Thyroid gland (tissue), 4 donors: ENCODE results near the gene SPR. TPM values are rescaled to one million over a fixed set of nuclear protein-coding genes. Genes with fewer than 3 reads are reported as not detected.
A peak's percentile ranks its signal among the peaks of the same experiment; 100 is the strongest.

Experiments used
- DNase-seq, 2 donors: peaks; one replicate each; pipeline ENCODE4 v3.0.0-alpha.2; 2019
- H3K27ac ChIP-seq, 3 donors: fragments of 200-600 bp; sonication (generic); 1 replicate in 2 of 3; 2 replicates in 1 of 3; pipeline ENCODE4 v1.5.1; 2016 to 2019; ENCODE audit warnings: mild to moderate bottlenecking in 1 of 3, moderate library complexity in 1 of 3
- H3K27me3 ChIP-seq: fragments of 200-600 bp; sonication (generic); one replicate; pipeline ENCODE4 v1.5.1; 2019
- H3K36me3 ChIP-seq, 2 donors: fragments of 200-600 bp; sonication (generic); one replicate each; pipeline ENCODE4 v1.5.1; 2016 to 2019
- H3K4me1 ChIP-seq, 2 donors: fragments of 200-600 bp; sonication (generic); one replicate each; pipeline ENCODE4 v1.5.1; 2017 to 2019
- H3K4me3 ChIP-seq, 3 donors: fragments of 200-600 bp; sonication (generic); replicated peaks in 1 of 3; 1 replicate in 2 of 3; 2 replicates in 1 of 3; pipeline ENCODE4 v1.5.1; 2016; ENCODE audit warnings: mild to moderate bottlenecking in 1 of 3
- H3K9me3 ChIP-seq: fragments of 200-600 bp; sonication (generic); one replicate; pipeline ENCODE4 v1.5.1; 2017
- CTCF ChIP-seq, 6 experiments: fragments of 200-600 bp in 3 of 6; fragments of 450-650 bp in 3 of 6; sonication (generic) in 3 of 6; IDR thresholded peaks; one replicate each; pipeline ENCODE4 v1.5.1; 2016 to 2019; ENCODE audit warnings: antibody characterized with exemption in 6 of 6, mild to moderate bottlenecking in 2 of 6, inconsistent platforms in 1 of 6, moderate library complexity in 1 of 6
- POLR2A ChIP-seq, 2 donors: fragments of 450-650 bp; IDR thresholded peaks; one replicate each; pipeline ENCODE4 v1.6.1; 2017; ENCODE audit warnings: antibody characterized with exemption in 2 of 2, mild to moderate bottlenecking in 2 of 2, moderate library complexity in 1 of 2
- WGBS, 2 donors: methylation state at CpG; one replicate each; pipeline ENCODE4 v1.1.5; 2017; 5-methylcytosine and 5-hydroxymethylcytosine counted together
- intact Hi-C: fragments of 100-400 bp; cut with DNase I; formaldehyde crosslinking; loops from one replicate; pipeline ENCODE4 v1.15.1; 2023
- total RNA-seq, 4 donors: library from RNA; depleted of rRNA; stranded (reverse); fragments of >200 nt; gene quantifications; one replicate each; pipeline ENCODE4 v1.2.3, GENCODE V29; 2016

Gene SPR
- total RNA-seq: 10 to 100 TPM; 29.4 to 83.0 (median 55.9) TPM

GRCh38 chr2:72887032-72887739 lies at the start of gene SPR:
SPR (plus strand) TSS chr2:72887408; CDS start chr2:72887433, 25 bp downstream.
- Histone ChIP-seq H3K4me3 (peak within 1 kb of the TSS; percentile 54 to 74 (median 57)), H3K9me3 (no peaks in the 10 kb centered on the region), H3K27me3 (no peaks in the 10 kb centered on the region), H3K27ac (peak within 1 kb of the TSS; percentile 60 to 94 (median 94)), H3K4me1 (peaks cover 14 to 17% of the 10 kb centered on the region in 2 donors), H3K36me3 (peaks cover 4 to 6% of the 10 kb centered on the region in 2 donors)
- TF ChIP-seq POLR2A (IDR thresholded peaks at IDR 0.05): peak in 1 of 2 donors; percentile 67
- no peak for TF ChIP-seq CTCF (IDR thresholded peaks at IDR 0.05)
- peak; percentile 84 to 85 for DNase-seq
- WGBS, 2 donors: 4% methylated on average over 11 of the region's 76 CpGs; no CpG with 5 or more reads in 1 of the 2 donors
- intact Hi-C loops: no loop called here

- Histone ChIP-seq H3K36me3 (no peaks in the 10 kb centered on the region), H3K4me1 (no peaks in the 10 kb centered on the region), H3K4me3 (no peak overlapping the region), H3K27ac (no peak overlapping the region), H3K27me3 (no peaks in the 10 kb centered on the region), H3K9me3 (no peaks in the 10 kb centered on the region)
- WGBS, 2 donors: 93 to 94% methylated on average over 2 of the region's 2 CpGs
- intact Hi-C loops: no loop called here
- DNase-seq: no peak
- TF ChIP-seq POLR2A (IDR thresholded peaks at IDR 0.05): no peak
- no peak for TF ChIP-seq CTCF (IDR thresholded peaks at IDR 0.05)
Observed at GRCh38 chr2:72840066-72840465, 47.1 kb upstream of the SPR start.

DNA sequence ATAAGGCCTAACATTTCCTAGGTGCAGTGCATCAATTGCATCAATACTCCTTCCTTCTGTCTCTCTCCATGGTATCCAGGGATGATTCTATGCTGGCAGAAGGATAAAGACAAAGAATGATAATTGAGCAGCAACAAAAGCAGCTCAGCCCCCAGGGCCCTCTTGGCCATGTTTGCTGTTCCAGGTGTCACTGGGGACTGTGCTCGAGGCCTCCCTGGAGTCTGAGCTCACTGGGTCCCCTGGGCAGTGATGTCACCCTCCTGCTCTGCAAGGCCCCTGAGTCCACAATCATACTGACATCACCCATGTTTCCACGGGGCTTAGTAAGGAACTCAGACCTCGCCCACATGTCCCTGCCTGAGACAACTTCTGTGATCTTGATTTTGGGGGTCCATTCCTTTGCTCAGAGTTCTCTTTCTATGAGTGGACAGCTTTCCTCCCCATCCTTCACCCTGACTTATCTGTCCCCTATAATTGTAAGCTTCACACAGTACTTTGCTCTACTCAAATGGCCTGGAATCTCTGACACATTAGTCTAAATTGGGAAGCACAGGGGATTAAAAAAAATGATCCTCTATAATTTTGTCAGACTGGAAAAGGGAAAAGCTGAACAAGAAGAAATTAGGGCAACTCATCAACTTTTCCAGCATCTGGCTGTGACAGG lies 45.6 kb upstream of the SPR start:
- no peak for DNase-seq
- Histone ChIP-seq H3K4me3 (no peak overlapping the region), H3K27me3 (no peaks in the 10 kb centered on the region), H3K9me3 (no peaks in the 10 kb centered on the region), H3K36me3 (no peaks in the 10 kb centered on the region), H3K4me1 (no peaks in the 10 kb centered on the region), H3K27ac (no peak overlapping the region)
- intact Hi-C loops: no loop called here
- WGBS, 2 donors: 67 to 72% methylated on average over 3 of the region's 3 CpGs
- TF ChIP-seq CTCF (IDR thresholded peaks at IDR 0.05): no peak
- TF ChIP-seq POLR2A (IDR thresholded peaks at IDR 0.05): no peak

DNA sequence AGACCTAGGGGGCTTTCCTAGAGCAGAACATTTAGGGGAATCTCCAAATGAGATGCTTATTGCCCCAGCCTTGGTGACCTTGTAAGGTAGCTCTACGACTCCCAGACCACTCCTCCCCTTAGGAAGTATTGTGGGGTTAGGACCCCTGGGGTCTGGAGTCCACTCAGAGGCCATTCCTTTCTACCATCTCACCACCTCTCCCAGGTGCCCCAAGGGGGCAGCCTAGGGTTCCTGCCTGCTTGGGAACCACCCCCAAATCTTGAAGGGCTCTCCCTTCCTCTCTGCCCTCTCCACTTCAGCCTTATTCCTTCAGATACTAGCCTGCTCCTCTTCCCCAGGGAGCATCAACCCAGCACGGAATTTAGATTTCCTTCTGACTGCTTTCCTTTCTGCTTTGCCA lies 43.9 kb upstream of the SPR start:
- no peak for DNase-seq
- Histone ChIP-seq H3K36me3 (no peaks in the 10 kb centered on the region), H3K4me3 (no peak overlapping the region), H3K9me3 (no peaks in the 10 kb centered on the region), H3K27ac (no peak overlapping the region), H3K4me1 (no peaks in the 10 kb centered on the region), H3K27me3 (no peaks in the 10 kb centered on the region)
- 57 to 69% methylated on average over 2 of the region's 2 CpGs for WGBS, 2 donors
- intact Hi-C loops: no loop called here
- TF ChIP-seq POLR2A (IDR thresholded peaks at IDR 0.05) (no peak), CTCF (IDR thresholded peaks at IDR 0.05) (no peak)
